ENCODE data around the gene WDR64.

WDR64 gene

GRCh38 chr1:241632987-241633386, 19.1 kb upstream of the WDR64 start:
- Histone ChIP-seq H3K27ac (ENCODE audit: low read depth, low read length, poor library complexity, severe bottlenecking) (no peak overlapping the region), H3K9ac (ENCODE audit: low read length) (no peak overlapping the region), H3K4me3 (ENCODE audit: low read depth, low read length, poor library complexity, severe bottlenecking) (no peak overlapping the region), H3F3A (ENCODE audit: insufficient read depth, low read length) (no peaks in the 10 kb centered on the region), H3K4me1 (ENCODE audit: insufficient read depth, low read length, severe bottlenecking) (peaks cover 16% of the 10 kb centered on the region), H3K79me2 (ENCODE audit: insufficient read depth, low read length) (no peaks in the 10 kb centered on the region), H3K36me3 (ENCODE audit: insufficient read depth, low read length) (peaks cover 5% of the 10 kb centered on the region; the same call in 1 of the 2 replicates), H3K9me3 (ENCODE audit: low read length) (no peaks in the 10 kb centered on the region), H3K27me3 (ENCODE audit: insufficient read depth, low read length) (no peaks in the 10 kb centered on the region), H2AFZ (ENCODE audit: low read length) (no peak overlapping the region), H4K20me1 (ENCODE audit: insufficient read depth, low read length) (no peaks in the 10 kb centered on the region), H3K9me2 (ENCODE audit: low read depth, low read length) (no peaks in the 10 kb centered on the region), H3K4me2 (ENCODE audit: low read length) (no peak overlapping the region)
- TF ChIP-seq, protein P1, sequence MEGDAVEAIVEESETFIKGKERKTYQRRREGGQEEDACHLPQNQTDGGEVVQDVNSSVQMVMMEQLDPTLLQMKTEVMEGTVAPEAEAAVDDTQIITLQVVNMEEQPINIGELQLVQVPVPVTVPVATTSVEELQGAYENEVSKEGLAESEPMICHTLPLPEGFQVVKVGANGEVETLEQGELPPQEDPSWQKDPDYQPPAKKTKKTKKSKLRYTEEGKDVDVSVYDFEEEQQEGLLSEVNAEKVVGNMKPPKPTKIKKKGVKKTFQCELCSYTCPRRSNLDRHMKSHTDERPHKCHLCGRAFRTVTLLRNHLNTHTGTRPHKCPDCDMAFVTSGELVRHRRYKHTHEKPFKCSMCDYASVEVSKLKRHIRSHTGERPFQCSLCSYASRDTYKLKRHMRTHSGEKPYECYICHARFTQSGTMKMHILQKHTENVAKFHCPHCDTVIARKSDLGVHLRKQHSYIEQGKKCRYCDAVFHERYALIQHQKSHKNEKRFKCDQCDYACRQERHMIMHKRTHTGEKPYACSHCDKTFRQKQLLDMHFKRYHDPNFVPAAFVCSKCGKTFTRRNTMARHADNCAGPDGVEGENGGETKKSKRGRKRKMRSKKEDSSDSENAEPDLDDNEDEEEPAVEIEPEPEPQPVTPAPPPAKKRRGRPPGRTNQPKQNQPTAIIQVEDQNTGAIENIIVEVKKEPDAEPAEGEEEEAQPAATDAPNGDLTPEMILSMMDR (IDR thresholded peaks at IDR 0.05; ENCODE audit: low read length): no peak
- no peak for TF ChIP-seq EZH2 (IDR thresholded peaks at IDR 0.05; ENCODE audit: borderline replicate concordance, low read length)

DNA sequence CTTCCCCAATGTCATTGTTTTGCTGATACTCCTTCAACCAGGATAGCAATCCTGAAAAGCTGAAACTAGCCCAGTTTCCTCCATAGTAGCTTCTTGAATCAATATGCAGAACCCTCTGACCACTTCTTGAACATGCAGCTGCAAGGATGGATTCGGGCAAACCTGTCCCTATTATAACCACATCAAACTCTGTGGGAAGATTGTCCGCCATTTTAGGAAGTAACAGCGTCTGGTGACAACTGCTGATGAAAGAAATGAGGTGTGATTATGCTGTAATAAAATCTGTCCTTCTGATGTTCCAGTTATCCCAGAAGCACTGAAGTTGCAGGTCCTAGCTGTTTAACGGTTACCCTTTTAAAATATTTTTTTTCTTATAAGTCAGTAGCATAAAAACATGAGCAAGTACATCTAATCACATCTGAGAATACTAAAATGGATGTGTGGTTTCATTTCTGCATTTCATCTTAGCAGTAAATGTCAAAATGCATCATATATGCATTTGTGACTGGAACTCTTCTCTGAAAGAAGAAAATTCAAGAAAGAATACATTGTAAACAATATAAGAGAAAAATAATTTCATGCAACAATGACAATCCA, 16.4 kb upstream of the WDR64 start:
- Histone ChIP-seq H3K4me1 (ENCODE audit: insufficient read depth, low read length, severe bottlenecking) (peaks cover 23% of the 10 kb centered on the region), H3K4me2 (ENCODE audit: low read length) (peak overlapping the region; percentile 34; the same call in 1 of the 2 replicates), H3K27me3 (ENCODE audit: insufficient read depth, low read length) (no peaks in the 10 kb centered on the region), H3K9me3 (ENCODE audit: low read length) (no peaks in the 10 kb centered on the region), H3K36me3 (ENCODE audit: insufficient read depth, low read length) (peaks cover 5% of the 10 kb centered on the region; the same call in 1 of the 2 replicates), H4K20me1 (ENCODE audit: insufficient read depth, low read length) (no peaks in the 10 kb centered on the region), H3K4me3 (ENCODE audit: low read depth, low read length, poor library complexity, severe bottlenecking) (no peak overlapping the region), H2AFZ (ENCODE audit: low read length) (peak overlapping the region; percentile 49; the same call in 1 of the 2 replicates), H3F3A (ENCODE audit: insufficient read depth, low read length) (no peaks in the 10 kb centered on the region), H3K9me2 (ENCODE audit: low read depth, low read length) (no peaks in the 10 kb centered on the region), H3K79me2 (ENCODE audit: insufficient read depth, low read length) (no peaks in the 10 kb centered on the region), H3K9ac (ENCODE audit: low read length) (no peak overlapping the region), H3K27ac (ENCODE audit: low read depth, low read length, poor library complexity, severe bottlenecking) (no peak overlapping the region)
- no peak for TF ChIP-seq EZH2 (IDR thresholded peaks at IDR 0.05; ENCODE audit: borderline replicate concordance, low read length)
- TF ChIP-seq, protein P1 (IDR thresholded peaks at IDR 0.05; ENCODE audit: low read length): no peak

DNA sequence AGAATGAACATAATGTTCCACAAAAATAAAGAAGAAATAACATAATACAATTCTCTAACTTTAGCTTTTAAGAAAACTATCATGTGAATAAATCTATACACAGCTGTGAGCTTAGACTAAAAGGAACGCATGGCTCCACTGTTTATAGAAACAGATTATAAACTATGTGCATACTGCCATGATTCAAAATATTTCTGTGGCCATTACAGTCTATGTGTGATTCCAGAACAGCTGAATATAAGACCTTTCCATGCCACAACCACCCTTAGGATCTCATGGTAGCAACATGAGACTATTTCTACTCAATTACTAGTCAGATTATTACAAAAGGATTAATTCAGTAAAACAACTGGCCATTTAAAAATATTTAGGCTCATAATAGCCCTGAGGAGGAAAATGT, 15.8 kb upstream of the WDR64 start:
- Histone ChIP-seq H3K4me2 (ENCODE audit: low read length) (no peak overlapping the region), H4K20me1 (ENCODE audit: insufficient read depth, low read length) (no peaks in the 10 kb centered on the region), H3K27ac (ENCODE audit: low read depth, low read length, poor library complexity, severe bottlenecking) (no peak overlapping the region), H3K27me3 (ENCODE audit: insufficient read depth, low read length) (no peaks in the 10 kb centered on the region), H3K9me3 (ENCODE audit: low read length) (no peaks in the 10 kb centered on the region), H3K36me3 (ENCODE audit: insufficient read depth, low read length) (peaks cover 5% of the 10 kb centered on the region; the same call in 1 of the 2 replicates), H3K79me2 (ENCODE audit: insufficient read depth, low read length) (no peaks in the 10 kb centered on the region), H2AFZ (ENCODE audit: low read length) (no peak overlapping the region), H3K9ac (ENCODE audit: low read length) (no peak overlapping the region), H3K4me3 (ENCODE audit: low read depth, low read length, poor library complexity, severe bottlenecking) (no peak overlapping the region), H3K4me1 (ENCODE audit: insufficient read depth, low read length, severe bottlenecking) (peaks cover 28% of the 10 kb centered on the region), H3F3A (ENCODE audit: insufficient read depth, low read length) (no peaks in the 10 kb centered on the region), H3K9me2 (ENCODE audit: low read depth, low read length) (no peaks in the 10 kb centered on the region)
- TF ChIP-seq EZH2 (IDR thresholded peaks at IDR 0.05; ENCODE audit: borderline replicate concordance, low read length): no peak
- TF ChIP-seq, protein P1 (IDR thresholded peaks at IDR 0.05; ENCODE audit: low read length): no peak
